Stomach (tissue), 4 donors: ENCODE measurements around the gene IGIP.

Experiments used
- EP300 ChIP-seq: sonication (generic); formaldehyde crosslinking; IDR thresholded peaks from one replicate; pipeline ENCODE4 v1.6.1; 2017; ENCODE audit warnings: antibody characterized with exemption
- TF ChIP-seq, protein P1 (sequence below), 7 experiments: fragments of 450-650 bp in 4 of 7; fragments of 200-600 bp in 3 of 7; sonication (generic) in 3 of 7; IDR thresholded peaks; one replicate each; pipeline ENCODE4 v1.5.1; 2016 to 2019; ENCODE audit warnings: antibody characterized with exemption in 7 of 7, control low read depth in 2 of 7, mild to moderate bottlenecking in 1 of 7

DNA sequence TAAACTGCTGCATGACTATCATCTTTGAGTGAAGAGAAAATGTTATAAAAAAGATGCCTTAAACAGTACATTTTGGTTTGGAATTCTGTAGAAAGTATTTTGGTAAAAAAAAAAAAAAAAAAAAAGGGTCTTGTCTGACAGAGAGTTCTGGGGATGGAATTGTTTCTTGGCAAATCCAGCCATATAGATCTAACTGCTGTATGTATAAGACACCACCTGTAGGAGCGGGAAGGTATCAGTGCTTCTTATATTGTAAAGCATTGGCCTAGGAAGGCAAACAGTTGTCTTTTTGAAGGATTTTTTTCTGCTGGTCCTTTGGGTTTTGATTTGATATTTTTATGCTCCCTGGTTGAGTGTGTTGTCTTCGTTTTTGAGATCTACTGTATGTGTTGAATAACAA lies 9.0 kb upstream of the IGIP start:
- TF ChIP-seq, protein P1, sequence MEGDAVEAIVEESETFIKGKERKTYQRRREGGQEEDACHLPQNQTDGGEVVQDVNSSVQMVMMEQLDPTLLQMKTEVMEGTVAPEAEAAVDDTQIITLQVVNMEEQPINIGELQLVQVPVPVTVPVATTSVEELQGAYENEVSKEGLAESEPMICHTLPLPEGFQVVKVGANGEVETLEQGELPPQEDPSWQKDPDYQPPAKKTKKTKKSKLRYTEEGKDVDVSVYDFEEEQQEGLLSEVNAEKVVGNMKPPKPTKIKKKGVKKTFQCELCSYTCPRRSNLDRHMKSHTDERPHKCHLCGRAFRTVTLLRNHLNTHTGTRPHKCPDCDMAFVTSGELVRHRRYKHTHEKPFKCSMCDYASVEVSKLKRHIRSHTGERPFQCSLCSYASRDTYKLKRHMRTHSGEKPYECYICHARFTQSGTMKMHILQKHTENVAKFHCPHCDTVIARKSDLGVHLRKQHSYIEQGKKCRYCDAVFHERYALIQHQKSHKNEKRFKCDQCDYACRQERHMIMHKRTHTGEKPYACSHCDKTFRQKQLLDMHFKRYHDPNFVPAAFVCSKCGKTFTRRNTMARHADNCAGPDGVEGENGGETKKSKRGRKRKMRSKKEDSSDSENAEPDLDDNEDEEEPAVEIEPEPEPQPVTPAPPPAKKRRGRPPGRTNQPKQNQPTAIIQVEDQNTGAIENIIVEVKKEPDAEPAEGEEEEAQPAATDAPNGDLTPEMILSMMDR (IDR thresholded peaks at IDR 0.05): no peak
- TF ChIP-seq EP300: no peak
